Right atrium auricular region (tissue), 2 donors: Measurements from ENCODE around the gene LINC01488. TPM values are rescaled to one million over a fixed set of nuclear protein-coding genes. Genes with fewer than 3 reads are reported as not detected.

ENCODE experiments used
- DNase-seq: peaks from one replicate; pipeline ENCODE4 v3.0.0-alpha.2; 2019; ENCODE audit warnings: low spot score
- H3K27ac ChIP-seq, 2 donors: fragments of 200-600 bp; sonication (generic); 1 replicate in 1 of 2; 2 replicates in 1 of 2; pipeline ENCODE4 v1.5.1; 2016 to 2019
- H3K27me3 ChIP-seq, 2 donors: fragments of 200-600 bp; sonication (generic); one replicate each; pipeline versions ENCODE4 v1.5.1 to v1.6.0; 2017 to 2019
- H3K36me3 ChIP-seq: fragments of 200-600 bp; sonication (generic); one replicate; pipeline ENCODE4 v1.5.1; 2016
- H3K4me1 ChIP-seq, 2 donors: fragments of 200-600 bp; sonication (generic); one replicate each; pipeline versions ENCODE4 v1.5.1 to v1.6.0; 2017 to 2019
- H3K4me3 ChIP-seq, 2 donors: fragments of 200-600 bp; sonication (generic); 1 replicate in 1 of 2; 2 replicates in 1 of 2; pipeline ENCODE4 v1.5.1; 2017 to 2019; ENCODE audit warnings: mild to moderate bottlenecking in 1 of 2, moderate library complexity in 1 of 2
- H3K9me3 ChIP-seq, 2 donors: fragments of 200-600 bp; sonication (generic); one replicate each; pipeline ENCODE4 v1.5.1; 2019
- total RNA-seq, 2 donors: library from RNA; depleted of rRNA; stranded (reverse); fragments of >200 nt; gene quantifications; one replicate each; pipeline ENCODE4 v1.1.0, GENCODE V29; 2016
- TF ChIP-seq, protein P1 (sequence below), 2 donors: fragments of 200-600 bp; sonication (generic); IDR thresholded peaks; one replicate each; pipeline ENCODE4 v1.5.1; 2019; ENCODE audit warnings: antibody characterized with exemption in 2 of 2

The LINC01488 gene
- total RNA-seq, 2 donors from 2014 or later, result not detected

DNA sequence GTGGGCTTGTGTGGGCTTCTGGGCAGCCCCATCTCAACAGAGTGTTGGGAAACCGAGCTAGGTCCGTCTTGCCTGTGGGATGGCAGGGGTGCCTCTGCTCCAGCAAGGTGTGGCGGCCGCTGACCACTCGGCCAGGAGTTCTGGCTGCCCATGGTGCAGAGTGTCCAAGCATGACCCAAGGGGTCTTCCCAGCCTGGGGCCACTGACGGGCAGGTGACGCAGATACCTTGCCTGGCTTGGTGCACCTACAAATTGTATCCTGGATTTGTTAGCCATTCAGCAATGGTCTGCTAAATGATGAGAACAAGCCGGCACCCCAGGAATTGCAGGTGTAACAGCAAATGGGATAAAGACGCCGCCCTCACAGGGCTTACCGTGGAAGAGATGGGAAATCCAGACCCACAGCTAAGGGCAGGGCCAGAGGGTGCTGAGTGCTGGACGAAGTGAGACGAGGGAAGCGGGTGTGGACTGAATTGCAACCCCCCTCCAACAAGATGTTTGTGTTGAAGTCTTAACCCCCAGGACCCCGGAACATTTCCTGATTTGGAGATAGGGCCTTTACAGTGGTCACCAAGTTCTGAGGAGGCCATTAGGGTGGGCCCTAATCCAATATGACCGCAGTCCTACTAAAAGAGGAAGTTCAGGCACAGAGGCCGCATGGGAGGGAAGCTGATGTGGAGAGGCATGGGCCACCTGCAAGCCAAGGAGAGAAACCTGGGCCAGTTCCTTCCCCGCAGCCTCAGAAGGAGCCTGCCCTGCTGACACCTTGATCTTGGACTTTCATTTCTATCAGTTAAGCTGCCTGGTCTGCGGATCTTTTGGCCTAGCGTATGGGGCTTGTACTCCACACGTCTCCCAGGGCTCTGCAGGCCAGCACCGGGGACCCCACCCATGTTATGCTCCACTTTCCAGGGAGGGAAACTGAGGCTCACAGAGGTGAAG lies 45.2 kb upstream of the LINC01488 start:
- Histone ChIP-seq H3K36me3 (no peaks in the 10 kb centered on the region), H3K27ac (no peak overlapping the region), H3K4me3 (no peak overlapping the region), H3K4me1 (no peaks in the 10 kb centered on the region), H3K27me3 (no peaks in the 10 kb centered on the region), H3K9me3 (no peaks in the 10 kb centered on the region)
- DNase-seq, result no peak
- TF ChIP-seq, protein P1, sequence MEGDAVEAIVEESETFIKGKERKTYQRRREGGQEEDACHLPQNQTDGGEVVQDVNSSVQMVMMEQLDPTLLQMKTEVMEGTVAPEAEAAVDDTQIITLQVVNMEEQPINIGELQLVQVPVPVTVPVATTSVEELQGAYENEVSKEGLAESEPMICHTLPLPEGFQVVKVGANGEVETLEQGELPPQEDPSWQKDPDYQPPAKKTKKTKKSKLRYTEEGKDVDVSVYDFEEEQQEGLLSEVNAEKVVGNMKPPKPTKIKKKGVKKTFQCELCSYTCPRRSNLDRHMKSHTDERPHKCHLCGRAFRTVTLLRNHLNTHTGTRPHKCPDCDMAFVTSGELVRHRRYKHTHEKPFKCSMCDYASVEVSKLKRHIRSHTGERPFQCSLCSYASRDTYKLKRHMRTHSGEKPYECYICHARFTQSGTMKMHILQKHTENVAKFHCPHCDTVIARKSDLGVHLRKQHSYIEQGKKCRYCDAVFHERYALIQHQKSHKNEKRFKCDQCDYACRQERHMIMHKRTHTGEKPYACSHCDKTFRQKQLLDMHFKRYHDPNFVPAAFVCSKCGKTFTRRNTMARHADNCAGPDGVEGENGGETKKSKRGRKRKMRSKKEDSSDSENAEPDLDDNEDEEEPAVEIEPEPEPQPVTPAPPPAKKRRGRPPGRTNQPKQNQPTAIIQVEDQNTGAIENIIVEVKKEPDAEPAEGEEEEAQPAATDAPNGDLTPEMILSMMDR (IDR thresholded peaks at IDR 0.05), result no peak

DNA sequence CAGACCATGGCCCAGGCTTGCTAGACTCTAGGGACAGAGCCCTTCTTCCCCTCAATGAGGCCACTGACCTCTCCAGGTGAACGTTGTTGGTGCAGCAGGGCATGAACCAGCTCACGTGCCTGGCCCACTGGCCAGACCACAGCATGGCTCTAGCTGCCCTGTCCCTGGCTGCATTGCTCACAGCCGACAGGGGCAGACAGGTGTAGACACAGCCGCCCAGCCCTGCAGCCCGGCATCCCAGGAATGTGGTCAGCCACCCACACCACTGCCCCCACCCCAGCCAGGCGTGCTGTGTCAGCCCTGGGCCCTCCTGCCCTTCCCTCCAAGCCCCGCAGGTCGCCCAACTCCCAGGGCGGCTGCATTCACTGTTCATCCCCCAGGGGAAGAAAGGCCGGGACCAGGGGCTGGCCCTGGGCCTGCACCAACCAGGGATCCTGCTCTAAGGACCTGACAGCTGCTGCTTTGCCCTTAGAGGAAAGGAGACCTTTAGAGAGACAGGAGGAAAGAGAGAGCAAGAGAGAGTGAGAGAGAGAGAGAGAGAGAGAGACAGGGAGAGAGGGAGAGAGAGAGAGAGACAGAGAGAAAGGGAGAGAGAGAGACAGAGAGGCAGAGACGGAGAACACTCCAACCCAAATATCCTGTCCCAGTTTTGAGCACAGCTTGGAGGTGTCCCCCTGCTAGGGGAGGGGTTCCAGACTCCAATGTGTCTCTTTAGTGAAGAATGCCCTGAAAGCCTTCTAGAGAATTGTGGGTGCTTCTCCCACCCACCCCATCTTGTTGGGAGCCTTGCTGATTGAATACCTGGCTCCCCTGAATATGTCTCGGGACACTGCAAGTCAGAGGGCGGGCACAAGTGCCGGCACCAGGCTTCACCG lies 44.2 kb upstream of the LINC01488 start:
- TF ChIP-seq, protein P1 (IDR thresholded peaks at IDR 0.05), result no peak
- H3K36me3 ChIP-seq, result no peaks in the 10 kb centered on the region
- no peak for DNase-seq
- no peaks in the 10 kb centered on the region for H3K9me3 ChIP-seq
- no peak overlapping the region for H3K27ac ChIP-seq
- H3K4me3 ChIP-seq, result no peak overlapping the region
- H3K27me3 ChIP-seq, result no peaks in the 10 kb centered on the region
- H3K4me1 ChIP-seq, result peaks cover 0 to under 1% of the 10 kb centered on the region in 2 donors

DNA sequence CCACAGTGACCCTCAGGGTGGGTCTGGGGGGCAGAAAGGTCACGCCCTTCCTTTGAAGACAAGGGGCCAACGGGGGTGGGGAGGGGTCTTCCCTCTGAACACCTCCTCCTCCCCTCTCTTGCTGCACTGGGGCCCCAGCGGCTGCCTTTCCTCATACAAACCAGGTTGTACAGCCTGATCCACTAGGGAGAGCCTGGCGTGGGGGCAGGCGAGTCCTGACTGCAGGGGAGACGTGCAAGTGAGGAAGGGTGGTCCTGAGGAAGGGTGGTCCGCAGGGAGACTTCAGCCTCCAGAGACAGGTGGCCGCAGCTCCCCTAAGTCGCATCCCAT lies 43.6 kb upstream of the LINC01488 start:
- DNase-seq, result no peak
- no peak overlapping the region for H3K4me3 ChIP-seq
- no peaks in the 10 kb centered on the region for H3K36me3 ChIP-seq
- H3K27me3 ChIP-seq, result no peaks in the 10 kb centered on the region
- H3K27ac ChIP-seq, result no peak overlapping the region
- TF ChIP-seq, protein P1 (IDR thresholded peaks at IDR 0.05), result no peak
- no peaks in the 10 kb centered on the region for H3K9me3 ChIP-seq
- H3K4me1 ChIP-seq, result peaks cover 0 to 7% of the 10 kb centered on the region in 2 donors

DNA sequence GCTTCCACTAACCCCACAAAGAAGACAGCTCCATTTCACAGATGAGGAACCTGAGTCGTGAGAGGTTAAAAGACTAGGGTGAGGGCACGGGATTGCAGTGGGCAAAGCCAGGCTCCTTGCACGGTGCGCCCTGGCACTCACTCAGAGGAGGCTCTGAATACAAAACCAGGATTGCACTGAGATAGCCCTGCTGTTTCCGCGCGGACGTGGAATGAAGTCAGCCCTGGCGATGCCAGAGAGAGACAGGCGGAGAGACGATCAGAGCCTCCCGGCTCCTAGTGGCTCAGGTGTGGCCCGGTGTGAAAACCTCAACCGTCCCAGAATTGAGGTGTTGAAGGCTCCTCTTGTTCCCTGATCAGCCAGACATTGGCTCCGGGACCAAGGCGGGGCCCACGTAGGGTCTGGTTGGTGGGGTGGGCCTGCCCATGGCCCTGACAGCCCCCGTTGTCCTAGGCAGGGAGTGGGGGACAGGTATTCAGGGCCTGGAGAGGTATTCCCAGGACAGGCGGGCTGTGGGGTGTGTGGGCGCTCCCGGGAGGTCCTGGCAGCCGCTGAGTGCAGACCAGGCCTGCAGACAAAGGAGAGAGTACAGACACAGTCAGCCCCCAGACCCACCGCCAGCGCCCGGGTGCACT lies 43.1 kb upstream of the LINC01488 start:
- Histone ChIP-seq H3K27ac (no peak overlapping the region), H3K36me3 (no peaks in the 10 kb centered on the region), H3K4me3 (no peak overlapping the region), H3K4me1 (peaks cover 0 to 13% of the 10 kb centered on the region in 2 donors), H3K27me3 (no peaks in the 10 kb centered on the region), H3K9me3 (no peaks in the 10 kb centered on the region)
- no peak for DNase-seq
- TF ChIP-seq, protein P1 (IDR thresholded peaks at IDR 0.05), result no peak

DNA sequence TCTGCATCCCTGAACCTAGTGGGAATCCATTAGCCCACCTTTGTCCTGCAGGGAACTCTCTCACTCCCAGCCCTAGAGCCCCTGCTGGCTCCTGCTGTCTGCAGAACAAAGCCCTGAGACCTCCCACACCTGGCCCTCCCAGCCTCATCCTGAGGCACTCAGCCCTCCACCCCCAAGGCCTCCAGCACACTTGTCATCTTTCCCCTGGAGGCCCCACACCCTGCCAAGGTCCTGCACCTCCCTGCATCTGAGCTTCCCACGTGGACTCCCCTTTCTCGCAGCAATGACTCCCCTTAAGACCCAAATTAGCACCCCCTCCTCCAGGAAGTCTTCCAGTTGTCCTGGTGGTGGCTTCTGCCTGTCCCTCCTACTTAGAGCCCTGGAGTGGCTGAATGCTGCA lies 42.3 kb upstream of the LINC01488 start:
- TF ChIP-seq, protein P1 (IDR thresholded peaks at IDR 0.05), result no peak
- Histone ChIP-seq H3K4me1 (peaks cover 0 to 20% of the 10 kb centered on the region in 2 donors), H3K27me3 (no peaks in the 10 kb centered on the region), H3K36me3 (no peaks in the 10 kb centered on the region), H3K4me3 (no peak overlapping the region), H3K9me3 (no peaks in the 10 kb centered on the region), H3K27ac (no peak overlapping the region)
- DNase-seq, result no peak
